Naive thymus-derived CD8-positive, alpha-beta T cell (primary cell): ENCODE results near the gene BLMH. TPM values are rescaled to one million over a fixed set of nuclear protein-coding genes. Genes with fewer than 3 reads are reported as not detected.
A peak's percentile ranks its signal among the peaks of the same experiment; 100 is the strongest.

Source experiments
- ATAC-seq, 2 donors: fragments of 150-1000 bp; cut with Tn5 transposase in 1 of 2; sonication (Bioruptor Pico), chemical (Tn5 transposase) in 1 of 2; 1 replicate in 1 of 2; 2 replicates in 1 of 2; pipeline ENCODE4 v1.10.0; 2021; ENCODE audit warnings: mild to moderate bottlenecking in 2 of 2, moderate library complexity in 2 of 2
- POLR2A ChIA-PET: fragments of 350-600 bp; sonication (Branson Sonifier 250); formaldehyde crosslinking; loops from one replicate; lab custom pipeline; 2021; ENCODE audit warnings: antibody characterized with exemption; lab: Charles Lee
- DNase-seq, 10 donors: peaks; one replicate each; pipeline versions ENCODE4 v3.0.0 to v3.0.0-alpha.2; 2020 to 2022
- H3K27ac Mint-ChIP-seq, 10 donors: one replicate each; pipeline ENCODE4 v1.8.0; 2020 to 2022; ENCODE audit warnings: mild to moderate bottlenecking in 10 of 10, mixed read lengths in 10 of 10, moderate library complexity in 4 of 10, inconsistent platforms in 1 of 10
- H3K27me3 Mint-ChIP-seq, 5 donors: one replicate each; pipeline ENCODE4 v1.8.0; 2021 to 2022; ENCODE audit warnings: mixed read lengths in 5 of 5
- H3K36me3 Mint-ChIP-seq, 3 donors: one replicate each; pipeline ENCODE4 v1.8.0; 2020 to 2022; ENCODE audit warnings: mixed read lengths in 3 of 3, mild to moderate bottlenecking in 2 of 3, inconsistent platforms in 1 of 3
- H3K4me1 Mint-ChIP-seq, 4 donors: one replicate each; pipeline ENCODE4 v1.8.0; 2021 to 2022; ENCODE audit warnings: mixed read lengths in 4 of 4
- H3K4me3 Mint-ChIP-seq, 10 donors: one replicate each; pipeline ENCODE4 v1.8.0; 2020 to 2022; ENCODE audit warnings: mild to moderate bottlenecking in 10 of 10, mixed read lengths in 10 of 10, moderate library complexity in 6 of 10, inconsistent platforms in 1 of 10
- H3K9me3 Mint-ChIP-seq, 9 donors: one replicate each; pipeline ENCODE4 v1.8.0; 2020 to 2022; ENCODE audit warnings: mixed read lengths in 9 of 9, mild to moderate bottlenecking in 3 of 9, inconsistent platforms in 1 of 9, moderate library complexity in 1 of 9
- polyA plus RNA-seq, 3 donors: library from polyadenylated mRNA; unstranded; fragments of 300-500 nt; fragmentation: Illumina TruSeq; gene quantifications; one replicate each; pipeline ENCODE4 v1.2.3, GENCODE V29; 2021
- total RNA-seq, 8 experiments: library from RNA in 2 of 8; stranded (reverse) in 2 of 8; gene quantifications; one replicate each; pipeline ENCODE4 v1.2.3 and lab custom pipeline; 2021 to 2026

The BLMH gene
- total and polyA plus RNA-seq, 5 experiments from 2014 or later: 17.6 to 52.0 (median 28.3) TPM

GRCh38 chr17:30324723-30325122 lies 33.0 kb upstream of the BLMH start:
- peaks cover 0 to 1% (median 0%) of the 10 kb centered on the region in 5 donors for H3K27me3 Mint-ChIP-seq
- ATAC-seq (no peak), DNase-seq (no peak)
- H3K36me3 Mint-ChIP-seq: no peaks in the 10 kb centered on the region
- H3K27ac Mint-ChIP-seq: peak overlapping the region in 5 of 10 donors; percentile 68 to 95 (median 88)
- POLR2A ChIA-PET: no interaction called here
- no peaks in the 10 kb centered on the region for H3K9me3 Mint-ChIP-seq
- H3K4me3 Mint-ChIP-seq: no peak overlapping the region
- H3K4me1 Mint-ChIP-seq: peaks cover 11 to 39% (median 24%) of the 10 kb centered on the region in 4 donors

- POLR2A ChIA-PET: interaction anchor here (0.5 to 2.1 kb wide), 7 partner anchors 8 to 563 kb away, joined by 3 to 17 read pairs (median 4); partner anchors contain the start of genes BLMH and CRLF3
- H3K4me1 Mint-ChIP-seq: peaks cover 11 to 32% (median 22%) of the 10 kb centered on the region in 4 donors
- peaks cover 0 to 1% (median 0%) of the 10 kb centered on the region in 5 donors for H3K27me3 Mint-ChIP-seq
- H3K9me3 Mint-ChIP-seq: no peaks in the 10 kb centered on the region
- DNase-seq (peak in 3 of 10 donors; percentile 7 to 13 (median 8)), ATAC-seq (peak; percentile 54 to 56)
- no peaks in the 10 kb centered on the region for H3K36me3 Mint-ChIP-seq
- H3K27ac Mint-ChIP-seq: peak overlapping the region; percentile 38 to 95 (median 90)
- peak overlapping the region in 9 of 10 donors; percentile 26 to 67 (median 55) for H3K4me3 Mint-ChIP-seq
These were observed 32.2 kb upstream of the BLMH start for GRCh38 chr17:30323895-30324319.

- no peaks in the 10 kb centered on the region for H3K36me3 Mint-ChIP-seq
- POLR2A ChIA-PET: interaction anchor here (0.5 to 2.1 kb wide), 7 partner anchors 9 to 563 kb away, joined by 3 to 17 read pairs (median 3); partner anchors contain the start of genes BLMH and CRLF3
- H3K27me3 Mint-ChIP-seq: peaks cover 0 to 1% (median 0%) of the 10 kb centered on the region in 5 donors
- peak overlapping the region; percentile 38 to 95 (median 90) for H3K27ac Mint-ChIP-seq
- peak overlapping the region in 9 of 10 donors; percentile 39 to 67 (median 55) for H3K4me3 Mint-ChIP-seq
- peaks cover 11 to 32% (median 22%) of the 10 kb centered on the region in 4 donors for H3K4me1 Mint-ChIP-seq
- no peaks in the 10 kb centered on the region for H3K9me3 Mint-ChIP-seq
- DNase-seq: peak; percentile 24 to 88 (median 63)
- ATAC-seq: peak; percentile 92 to 93
These were observed 31.6 kb upstream of the BLMH start for GRCh38 chr17:30323262-30323894.

- H3K36me3 Mint-ChIP-seq: no peaks in the 10 kb centered on the region
These were observed 29.6 kb upstream of the BLMH start for GRCh38 chr17:30321314-30321713.

GRCh38 chr17:30318155-30318554 lies 26.4 kb upstream of the BLMH start:
- DNase-seq: no peak
- no peak overlapping the region for H3K27ac Mint-ChIP-seq
- ATAC-seq: no peak
- no peak overlapping the region for H3K4me3 Mint-ChIP-seq
- no peaks in the 10 kb centered on the region for H3K36me3 Mint-ChIP-seq
- POLR2A ChIA-PET: no interaction called here
- H3K27me3 Mint-ChIP-seq: peaks cover 0 to 4% (median 0%) of the 10 kb centered on the region in 5 donors
- H3K4me1 Mint-ChIP-seq: peaks cover 1 to 10% (median 4%) of the 10 kb centered on the region in 4 donors
- H3K9me3 Mint-ChIP-seq: no peaks in the 10 kb centered on the region

More at GRCh38 chr17:30321314-30321713, 29.6 kb upstream of the BLMH start:
- DNase-seq: no peak
- no peak for ATAC-seq
- H3K27ac Mint-ChIP-seq: peak overlapping the region in 4 of 10 donors; percentile 37 to 81 (median 66)
- no peaks in the 10 kb centered on the region for H3K9me3 Mint-ChIP-seq
- H3K27me3 Mint-ChIP-seq: no peaks in the 10 kb centered on the region
- POLR2A ChIA-PET: interaction anchor here (0.5 to 1.2 kb wide), 2 partner anchors 11 to 68 kb away, joined by 3 to 5 read pairs; no protein-coding TSS in a partner anchor
- H3K4me3 Mint-ChIP-seq: no peak overlapping the region
- peaks cover 11 to 32% (median 21%) of the 10 kb centered on the region in 4 donors for H3K4me1 Mint-ChIP-seq

DNA sequence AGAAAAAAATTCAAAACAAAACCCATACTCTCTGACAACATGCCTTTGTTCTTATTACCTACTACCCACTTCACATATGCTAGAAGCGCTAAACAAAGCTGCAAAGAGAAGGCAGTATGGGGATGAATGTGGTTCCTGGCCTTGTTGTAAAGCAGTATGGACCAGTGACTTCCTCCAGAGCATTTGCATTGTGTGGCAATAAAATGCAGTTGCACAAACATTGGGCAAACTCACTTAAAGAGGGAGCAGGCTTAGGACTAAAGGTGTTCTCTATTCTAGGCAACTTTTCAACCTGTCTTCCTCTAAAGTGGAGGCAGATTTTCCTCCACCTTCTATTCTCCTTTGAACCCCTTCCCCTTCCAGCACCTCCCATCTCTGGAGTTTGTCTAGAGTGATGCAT lies 25.0 kb upstream of the BLMH start:
- peaks cover 0 to 4% (median 0%) of the 10 kb centered on the region in 5 donors for H3K27me3 Mint-ChIP-seq
- POLR2A ChIA-PET: no interaction called here
- no peaks in the 10 kb centered on the region for H3K4me1 Mint-ChIP-seq

GRCh38 chr17:30315106-30315505 lies 23.4 kb upstream of the BLMH start:
- H3K36me3 Mint-ChIP-seq: no peaks in the 10 kb centered on the region
- H3K27ac Mint-ChIP-seq: peak overlapping the region in 1 of 10 donors; percentile 61
- no peak overlapping the region for H3K4me3 Mint-ChIP-seq
- H3K27me3 Mint-ChIP-seq: peaks cover 0 to 4% (median 0%) of the 10 kb centered on the region in 5 donors
- POLR2A ChIA-PET: no interaction called here
- ATAC-seq: no peak
- no peaks in the 10 kb centered on the region for H3K4me1 Mint-ChIP-seq
- no peak for DNase-seq
- H3K9me3 Mint-ChIP-seq: no peaks in the 10 kb centered on the region

More for the DNA sequence above, 25.0 kb upstream of the BLMH start:
- ATAC-seq (no peak), DNase-seq (no peak)
- no peaks in the 10 kb centered on the region for H3K36me3 Mint-ChIP-seq
- H3K27ac Mint-ChIP-seq: no peak overlapping the region
- no peaks in the 10 kb centered on the region for H3K9me3 Mint-ChIP-seq
- H3K4me3 Mint-ChIP-seq: no peak overlapping the region

- ATAC-seq: no peak
- Mint-ChIP-seq H3K27me3 (peaks cover 0 to 4% (median 0%) of the 10 kb centered on the region in 5 donors), H3K27ac (no peak overlapping the region), H3K4me1 (no peaks in the 10 kb centered on the region), H3K9me3 (no peaks in the 10 kb centered on the region), H3K36me3 (no peaks in the 10 kb centered on the region), H3K4me3 (no peak overlapping the region)
- no peak for DNase-seq
- POLR2A ChIA-PET: no interaction called here
These were observed 22.7 kb upstream of the BLMH start for GRCh38 chr17:30314474-30314873.

GRCh38 chr17:30312226-30312625 lies 20.5 kb upstream of the BLMH start:
- peak overlapping the region in 1 of 10 donors; percentile 4 for H3K27ac Mint-ChIP-seq
- no peaks in the 10 kb centered on the region for H3K4me1 Mint-ChIP-seq
- H3K36me3 Mint-ChIP-seq: no peaks in the 10 kb centered on the region
- H3K27me3 Mint-ChIP-seq: peaks cover 0 to 4% (median 0%) of the 10 kb centered on the region in 5 donors
- ATAC-seq (no peak), DNase-seq (no peak)
- no peaks in the 10 kb centered on the region for H3K9me3 Mint-ChIP-seq
- H3K4me3 Mint-ChIP-seq: no peak overlapping the region
- POLR2A ChIA-PET: no interaction called here

GRCh38 chr17:30310562-30310961 lies 18.8 kb upstream of the BLMH start:
- no peaks in the 10 kb centered on the region for H3K4me1 Mint-ChIP-seq
- ATAC-seq (no peak), DNase-seq (no peak)
- peaks cover 0 to 4% (median 0%) of the 10 kb centered on the region in 5 donors for H3K27me3 Mint-ChIP-seq
- no peak overlapping the region for H3K27ac Mint-ChIP-seq
- H3K36me3 Mint-ChIP-seq: no peaks in the 10 kb centered on the region
- no peak overlapping the region for H3K4me3 Mint-ChIP-seq
- H3K9me3 Mint-ChIP-seq: no peaks in the 10 kb centered on the region
- POLR2A ChIA-PET: no interaction called here

DNA sequence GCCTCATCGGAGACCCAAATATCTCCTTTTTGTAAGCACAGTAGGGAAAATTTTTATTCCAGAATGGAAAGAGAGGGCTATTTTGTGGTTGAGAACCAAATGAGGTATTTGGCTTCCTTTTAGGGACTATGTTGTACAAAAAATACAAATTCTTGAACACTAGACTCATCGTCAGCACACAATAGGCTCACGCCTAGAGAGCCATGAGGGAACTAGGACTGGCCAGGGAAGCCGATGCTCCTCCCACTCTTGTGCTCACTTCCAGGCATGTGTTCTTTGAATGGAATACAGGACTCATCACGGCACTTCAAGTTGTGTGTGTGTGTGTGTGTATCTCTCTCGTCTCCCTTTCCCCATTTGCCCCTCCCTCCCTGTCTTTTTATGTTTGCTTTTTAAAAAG lies 17.8 kb upstream of the BLMH start:
- H3K4me3 Mint-ChIP-seq: no peak overlapping the region
- no peak overlapping the region for H3K27ac Mint-ChIP-seq

GRCh38 chr17:30308406-30308805 lies 16.7 kb upstream of the BLMH start:
- Mint-ChIP-seq H3K36me3 (no peaks in the 10 kb centered on the region), H3K27me3 (no peaks in the 10 kb centered on the region), H3K4me3 (no peak overlapping the region), H3K4me1 (no peaks in the 10 kb centered on the region), H3K9me3 (no peaks in the 10 kb centered on the region), H3K27ac (no peak overlapping the region)
- POLR2A ChIA-PET: interaction anchor here (0.7 to 1.1 kb wide), 2 partner anchors 19 to 36 kb away, joined by 3 read pairs; no protein-coding TSS in a partner anchor
- no peak for DNase-seq
- ATAC-seq: no peak

More for the DNA sequence above, 17.8 kb upstream of the BLMH start:
- H3K36me3 Mint-ChIP-seq: no peaks in the 10 kb centered on the region
- POLR2A ChIA-PET: interaction anchor here (1.1 kb wide), 1 partner anchor 18 kb away, joined by 3 read pairs; no protein-coding TSS in a partner anchor
- DNase-seq: no peak
- no peaks in the 10 kb centered on the region for H3K9me3 Mint-ChIP-seq
- H3K27me3 Mint-ChIP-seq: no peaks in the 10 kb centered on the region
- no peaks in the 10 kb centered on the region for H3K4me1 Mint-ChIP-seq
- no peak for ATAC-seq

DNA sequence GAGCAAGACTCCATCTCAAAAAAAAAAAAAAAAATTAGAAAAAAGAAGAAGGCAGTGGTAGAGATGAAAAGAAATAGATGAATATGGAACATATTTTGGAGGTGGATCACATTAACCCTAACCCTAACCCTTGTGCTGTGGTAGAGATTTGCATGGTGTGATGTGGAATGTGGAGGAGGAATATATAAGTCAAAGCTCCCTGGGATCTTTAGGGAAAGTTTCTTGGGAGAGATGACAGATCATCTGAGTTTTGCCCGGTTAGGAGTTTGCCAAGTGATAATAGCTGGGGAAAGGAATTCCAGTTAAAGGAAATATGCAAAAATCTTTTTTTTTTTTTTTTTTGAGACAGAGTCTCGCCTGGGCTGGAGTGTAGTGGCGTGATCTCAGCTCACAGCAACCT lies 13.0 kb upstream of the BLMH start:
- H3K36me3 Mint-ChIP-seq: peaks cover 0 to 7% (median 2%) of the 10 kb centered on the region in 3 donors
- ATAC-seq (no peak), DNase-seq (no peak)
- peaks cover 0 to 2% (median 0%) of the 10 kb centered on the region in 4 donors for H3K4me1 Mint-ChIP-seq
- H3K27ac Mint-ChIP-seq: peak overlapping the region in 1 of 10 donors; percentile 18
- peaks cover 0 to 5% (median 3%) of the 10 kb centered on the region in 9 donors for H3K9me3 Mint-ChIP-seq
- no peak overlapping the region for H3K4me3 Mint-ChIP-seq
- POLR2A ChIA-PET: interaction anchor here (0.5 kb wide), 1 partner anchor 31 kb away, joined by 3 read pairs; no protein-coding TSS in a partner anchor
- H3K27me3 Mint-ChIP-seq: no peaks in the 10 kb centered on the region
